ENCODE measurements around the gene NFKB2.

Gene NFKB2

DNA sequence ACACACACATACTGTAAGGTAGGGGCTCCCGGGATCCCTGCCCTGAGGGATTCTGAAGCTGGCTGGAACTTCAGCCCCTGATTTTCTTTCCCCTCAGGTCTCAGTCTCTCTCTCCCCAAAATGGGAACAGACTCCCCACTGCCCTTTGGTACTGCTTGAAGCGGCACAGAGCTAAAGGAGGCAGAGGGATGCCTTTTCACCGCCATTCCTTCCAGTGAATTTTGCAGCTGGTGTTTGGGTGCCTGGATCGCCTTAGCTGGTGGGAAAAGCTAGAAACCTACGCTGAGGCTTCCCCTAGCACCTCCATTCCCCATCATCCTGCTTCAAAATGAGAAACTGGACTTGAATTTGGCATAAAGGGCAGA lies 39.6 kb downstream of the NFKB2 start:
- ChIA-PET CTCF (interaction anchor here (1.0 to 7.8 kb wide), 8 partner anchors 9 to 205 kb away, joined by 3 to 85 read pairs (median 6); partner anchors contain the start of genes C10orf95 and FBXL15), POLR2A (interaction anchor here (0.8 to 1.2 kb wide), 2 partner anchors 16 to 42 kb away, joined by 3 to 5 read pairs; partner anchors contain the start of gene C10orf95)
- TF ChIP-seq, protein P1, sequence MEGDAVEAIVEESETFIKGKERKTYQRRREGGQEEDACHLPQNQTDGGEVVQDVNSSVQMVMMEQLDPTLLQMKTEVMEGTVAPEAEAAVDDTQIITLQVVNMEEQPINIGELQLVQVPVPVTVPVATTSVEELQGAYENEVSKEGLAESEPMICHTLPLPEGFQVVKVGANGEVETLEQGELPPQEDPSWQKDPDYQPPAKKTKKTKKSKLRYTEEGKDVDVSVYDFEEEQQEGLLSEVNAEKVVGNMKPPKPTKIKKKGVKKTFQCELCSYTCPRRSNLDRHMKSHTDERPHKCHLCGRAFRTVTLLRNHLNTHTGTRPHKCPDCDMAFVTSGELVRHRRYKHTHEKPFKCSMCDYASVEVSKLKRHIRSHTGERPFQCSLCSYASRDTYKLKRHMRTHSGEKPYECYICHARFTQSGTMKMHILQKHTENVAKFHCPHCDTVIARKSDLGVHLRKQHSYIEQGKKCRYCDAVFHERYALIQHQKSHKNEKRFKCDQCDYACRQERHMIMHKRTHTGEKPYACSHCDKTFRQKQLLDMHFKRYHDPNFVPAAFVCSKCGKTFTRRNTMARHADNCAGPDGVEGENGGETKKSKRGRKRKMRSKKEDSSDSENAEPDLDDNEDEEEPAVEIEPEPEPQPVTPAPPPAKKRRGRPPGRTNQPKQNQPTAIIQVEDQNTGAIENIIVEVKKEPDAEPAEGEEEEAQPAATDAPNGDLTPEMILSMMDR (IDR thresholded peaks at IDR 0.05; ENCODE audit: control extremely low read depth, extremely low read depth, low read depth, missing control alignments): no peak
- no peak for DNase-seq (ENCODE audit: extremely low spot score)

DNA sequence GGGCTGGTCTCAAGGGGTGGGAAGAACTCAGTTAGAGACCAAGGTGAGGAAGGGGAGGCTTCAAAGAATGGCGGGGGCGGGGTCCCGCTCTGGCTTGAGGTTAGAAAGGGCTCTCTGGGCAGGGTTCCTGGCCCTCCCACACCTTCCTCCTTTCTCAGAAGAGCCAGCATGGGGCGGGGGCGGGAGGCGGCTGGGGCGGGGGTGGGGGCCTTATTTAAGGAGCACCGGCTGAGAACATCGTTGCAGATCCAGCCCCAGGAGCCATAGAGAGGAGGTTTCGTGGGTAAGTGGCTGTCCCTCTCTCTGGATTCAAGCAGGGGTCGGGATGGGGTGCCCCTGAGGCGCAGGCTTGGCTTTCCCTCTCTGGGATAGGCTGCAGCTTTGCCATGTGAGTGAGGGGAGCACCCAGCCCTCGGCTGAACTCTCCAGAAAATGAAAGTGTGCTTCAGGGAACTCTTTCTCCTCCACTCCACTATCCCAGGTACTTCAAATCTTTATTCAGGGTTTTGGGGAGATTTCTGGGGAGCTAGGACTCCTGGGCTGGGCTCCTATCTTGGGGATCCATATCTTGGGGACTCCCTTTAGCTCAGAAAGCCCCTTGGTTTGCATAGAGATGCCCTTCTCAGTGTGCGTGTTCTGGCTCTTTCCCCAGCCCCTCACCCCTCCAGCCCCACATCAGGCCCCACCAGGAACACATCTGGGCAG lies 40.2 kb downstream of the NFKB2 start:
- TF ChIP-seq, protein P1 (IDR thresholded peaks at IDR 0.05; ENCODE audit: control extremely low read depth, extremely low read depth, low read depth, missing control alignments): no peak
- CTCF ChIA-PET: interaction anchor here (0.8 to 7.8 kb wide), 13 partner anchors 10 to 206 kb away, joined by 3 to 85 read pairs (median 4); partner anchors contain the start of genes C10orf95 and FBXL15
- POLR2A ChIA-PET: interaction anchor here (0.6 to 1.2 kb wide), 3 partner anchors 14 to 42 kb away, joined by 3 to 6 read pairs (median 5); partner anchors contain the start of gene C10orf95
- DNase-seq (ENCODE audit: extremely low spot score): peak; percentile 67

- ChIA-PET CTCF (interaction anchor here (0.8 to 7.8 kb wide), 9 partner anchors 13 to 147 kb away, joined by 3 to 85 read pairs (median 5); partner anchors contain the start of genes C10orf95 and FBXL15), POLR2A (interaction anchor here (0.7 kb wide), 1 partner anchor 32 kb away, joined by 9 read pairs; no protein-coding TSS in a partner anchor)
- DNase-seq (ENCODE audit: extremely low spot score): no peak
- TF ChIP-seq, protein P1 (IDR thresholded peaks at IDR 0.05; ENCODE audit: control extremely low read depth, extremely low read depth, low read depth, missing control alignments): no peak
Measured at GRCh38 chr10:102436312-102436711, 40.8 kb downstream of the NFKB2 start.

- no peak for DNase-seq (ENCODE audit: extremely low spot score)
- ChIA-PET CTCF (interaction anchor here (1.0 to 7.8 kb wide), 3 partner anchors 12 to 20 kb away, joined by 3 to 85 read pairs (median 23); partner anchors contain the start of genes C10orf95 and FBXL15), POLR2A (no interaction called here)
- TF ChIP-seq, protein P1 (IDR thresholded peaks at IDR 0.05; ENCODE audit: control extremely low read depth, extremely low read depth, low read depth, missing control alignments): no peak
Measured at GRCh38 chr10:102437515-102437914, 42.0 kb downstream of the NFKB2 start.

- ChIA-PET CTCF (no interaction called here), POLR2A (no interaction called here)
- TF ChIP-seq, protein P1 (IDR thresholded peaks at IDR 0.05; ENCODE audit: control extremely low read depth, extremely low read depth, low read depth, missing control alignments): no peak
- no peak for DNase-seq (ENCODE audit: extremely low spot score)
Measured at GRCh38 chr10:102438374-102438773, 42.9 kb downstream of the NFKB2 start.

DNA sequence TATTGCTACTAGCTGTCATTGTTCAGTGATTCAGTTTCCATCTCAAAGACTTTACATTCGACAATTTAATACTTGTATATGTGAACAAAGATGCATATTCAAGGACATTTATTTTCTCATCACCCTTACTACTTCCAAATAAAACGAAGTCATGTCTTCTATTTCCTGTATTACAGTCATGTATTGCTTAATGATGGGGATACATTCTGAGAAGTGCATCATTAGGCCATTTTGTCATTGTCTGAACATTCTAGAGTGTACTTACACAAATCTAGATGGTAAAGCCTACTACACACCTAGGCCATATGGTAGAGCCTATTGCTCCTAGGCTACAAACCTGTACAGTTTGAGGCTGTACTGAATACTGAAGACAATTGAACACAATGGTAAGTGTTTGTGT lies 49.3 kb downstream of the NFKB2 start:
- ChIA-PET CTCF (no interaction called here), POLR2A (no interaction called here)
- TF ChIP-seq, protein P1 (IDR thresholded peaks at IDR 0.05; ENCODE audit: control extremely low read depth, extremely low read depth, low read depth, missing control alignments): no peak
- DNase-seq (ENCODE audit: extremely low spot score): no peak

Measured in GM10248 (cell line).